GM12875 (cell line): ENCODE measurements around the gene RXRA.

Experiments
- H3K4me3 ChIP-seq: one replicate; pipeline ENCODE4 v1.5.1; 2011; ENCODE audit warnings: low read depth, low read length, control low read depth
- CTCF ChIP-seq: IDR thresholded peaks from 2 replicates; pipeline ENCODE4 v1.5.1; 2011; ENCODE audit warnings: low read depth, mild to moderate bottlenecking, control low read depth, inconsistent platforms, low read length, moderate library complexity, borderline replicate concordance; ENCODE audit not compliant: insufficient read depth

The RXRA gene

GRCh38 chr9:134289241-134289875 lies 36.9 kb upstream of the RXRA start:
- no peak for TF ChIP-seq CTCF
- no peak overlapping the region for H3K4me3 ChIP-seq

GRCh38 chr9:134290603-134291451 lies 35.4 kb upstream of the RXRA start:
- no peak for TF ChIP-seq CTCF
- H3K4me3 ChIP-seq, result no peak overlapping the region

- H3K4me3 ChIP-seq, result no peak overlapping the region
- TF ChIP-seq CTCF, result no peak
Observed at GRCh38 chr9:134291452-134291881, 34.8 kb upstream of the RXRA start.

- TF ChIP-seq CTCF, result no peak
- no peak overlapping the region for H3K4me3 ChIP-seq
Observed at GRCh38 chr9:134291961-134292871, 34.0 kb upstream of the RXRA start.

- no peak overlapping the region for H3K4me3 ChIP-seq
- no peak for TF ChIP-seq CTCF
Observed at GRCh38 chr9:134293031-134293521, 33.2 kb upstream of the RXRA start.

GRCh38 chr9:134293611-134294152 lies 32.6 kb upstream of the RXRA start:
- H3K4me3 ChIP-seq, result no peak overlapping the region

More at GRCh38 chr9:134293611-134294152, 32.6 kb upstream of the RXRA start:
- no peak for TF ChIP-seq CTCF
